Measurements from ENCODE around the gene GPR37L1.

GPR37L1 gene

DNA sequence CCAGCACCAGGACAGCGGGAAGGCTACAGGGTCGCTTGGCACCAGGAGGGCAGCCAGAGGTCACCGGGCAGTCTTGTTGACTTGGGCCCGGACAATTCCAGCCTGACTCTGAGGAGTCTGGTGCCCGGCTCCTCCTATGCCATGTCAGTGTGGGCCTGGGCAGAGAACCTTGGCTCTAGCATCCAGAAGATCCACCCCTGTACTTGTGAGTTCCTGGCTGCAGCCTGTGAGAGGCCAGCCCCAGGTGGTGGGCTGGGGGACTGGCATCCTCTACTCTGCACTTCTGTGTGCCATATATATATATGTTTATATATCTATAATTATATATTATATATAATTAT is 49.3 kb downstream of the GPR37L1 start:
- ChIA-PET POLR2A (no interaction called here), CTCF (no interaction called here)
- TF ChIP-seq ZNF747 (tag by site-specific recombination; IDR thresholded peaks at IDR 0.05) (no peak), ZNF707 (tag by site-specific recombination; IDR thresholded peaks at IDR 0.05) (no peak), SP7 (tag by site-specific recombination; IDR thresholded peaks at IDR 0.05) (no peak), MZF1 (tag by site-specific recombination; IDR thresholded peaks at IDR 0.05; ENCODE audit: borderline replicate concordance) (no peak), ZNF585B (tag by site-specific recombination; IDR thresholded peaks at IDR 0.05) (no peak), ZNF473 (tag by site-specific recombination; IDR thresholded peaks at IDR 0.05) (no peak), KLF10 (tag by site-specific recombination; IDR thresholded peaks at IDR 0.05) (no peak)
- TF ChIP-seq, protein P1, sequence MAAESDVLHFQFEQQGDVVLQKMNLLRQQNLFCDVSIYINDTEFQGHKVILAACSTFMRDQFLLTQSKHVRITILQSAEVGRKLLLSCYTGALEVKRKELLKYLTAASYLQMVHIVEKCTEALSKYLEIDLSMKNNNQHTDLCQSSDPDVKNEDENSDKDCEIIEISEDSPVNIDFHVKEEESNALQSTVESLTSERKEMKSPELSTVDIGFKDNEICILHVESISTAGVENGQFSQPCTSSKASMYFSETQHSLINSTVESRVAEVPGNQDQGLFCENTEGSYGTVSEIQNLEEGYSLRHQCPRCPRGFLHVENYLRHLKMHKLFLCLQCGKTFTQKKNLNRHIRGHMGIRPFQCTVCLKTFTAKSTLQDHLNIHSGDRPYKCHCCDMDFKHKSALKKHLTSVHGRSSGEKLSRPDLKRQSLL (tag by site-specific recombination; IDR thresholded peaks at IDR 0.05): peak; percentile 55; the same call in 1 of the 2 replicates
- no peak overlapping the region for H3K4me3 ChIP-seq (ENCODE audit: low read depth, low read length)
- H3K4me1 ChIP-seq (ENCODE audit: control insufficient read depth, insufficient read depth, low read length): no peaks in the 10 kb centered on the region
- H3K27ac ChIP-seq (ENCODE audit: extremely low read depth, low read depth, low read length): no peak overlapping the region
- H3K36me3 ChIP-seq (ENCODE audit: control insufficient read depth in 2 of 2, insufficient read depth in 1 of 2, low read length in 2 of 2): no peaks in the 10 kb centered on the region
- no peaks in the 10 kb centered on the region for H3K9me3 ChIP-seq (ENCODE audit: control insufficient read depth, insufficient read depth, low read depth, low read length)

DNA sequence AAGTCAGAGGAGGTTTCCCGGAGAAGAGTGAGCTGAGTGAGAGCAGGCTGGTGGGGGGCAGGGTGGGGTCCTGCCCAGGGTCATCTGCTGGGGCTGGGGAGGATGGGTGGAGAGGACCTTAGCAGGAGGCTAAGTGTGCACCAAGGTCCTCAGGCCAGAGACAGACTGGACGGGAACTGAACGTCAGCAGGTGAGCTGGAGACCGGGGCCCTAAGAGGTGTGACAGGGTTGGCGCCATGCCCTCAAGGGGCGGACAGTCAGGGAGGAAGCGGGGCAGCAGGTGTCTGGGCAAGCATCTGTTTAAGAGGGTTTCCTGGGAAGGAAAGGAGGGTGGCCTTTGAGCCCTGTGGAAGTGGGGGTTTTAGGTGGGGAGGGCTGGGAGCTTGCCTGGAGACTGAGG is 51.3 kb downstream of the GPR37L1 start:
- CTCF ChIA-PET: interaction anchor here (0.7 to 2.0 kb wide), 3 partner anchors 9 to 15 kb away, joined by 3 to 6 read pairs (median 3); no protein-coding TSS in a partner anchor
- H3K36me3 ChIP-seq (ENCODE audit: control insufficient read depth in 2 of 2, insufficient read depth in 1 of 2, low read length in 2 of 2): no peaks in the 10 kb centered on the region
- no peaks in the 10 kb centered on the region for H3K9me3 ChIP-seq (ENCODE audit: control insufficient read depth, insufficient read depth, low read depth, low read length)
- H3K27ac ChIP-seq (ENCODE audit: extremely low read depth, low read depth, low read length): no peak overlapping the region
- POLR2A ChIA-PET: no interaction called here
- H3K4me3 ChIP-seq (ENCODE audit: low read depth, low read length): no peak overlapping the region
- no peaks in the 10 kb centered on the region for H3K4me1 ChIP-seq (ENCODE audit: control insufficient read depth, insufficient read depth, low read length)
- TF ChIP-seq ZNF48 (tag by site-specific recombination; IDR thresholded peaks at IDR 0.05): no peak
- no peak for TF ChIP-seq ZEB2 (tag by site-specific recombination; IDR thresholded peaks at IDR 0.05)
- TF ChIP-seq ZNF416 (tag by site-specific recombination; IDR thresholded peaks at IDR 0.05): no peak
- TF ChIP-seq, protein P2, sequence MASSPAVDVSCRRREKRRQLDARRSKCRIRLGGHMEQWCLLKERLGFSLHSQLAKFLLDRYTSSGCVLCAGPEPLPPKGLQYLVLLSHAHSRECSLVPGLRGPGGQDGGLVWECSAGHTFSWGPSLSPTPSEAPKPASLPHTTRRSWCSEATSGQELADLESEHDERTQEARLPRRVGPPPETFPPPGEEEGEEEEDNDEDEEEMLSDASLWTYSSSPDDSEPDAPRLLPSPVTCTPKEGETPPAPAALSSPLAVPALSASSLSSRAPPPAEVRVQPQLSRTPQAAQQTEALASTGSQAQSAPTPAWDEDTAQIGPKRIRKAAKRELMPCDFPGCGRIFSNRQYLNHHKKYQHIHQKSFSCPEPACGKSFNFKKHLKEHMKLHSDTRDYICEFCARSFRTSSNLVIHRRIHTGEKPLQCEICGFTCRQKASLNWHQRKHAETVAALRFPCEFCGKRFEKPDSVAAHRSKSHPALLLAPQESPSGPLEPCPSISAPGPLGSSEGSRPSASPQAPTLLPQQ (tag by site-specific recombination; IDR thresholded peaks at IDR 0.05): no peak
- no peak for TF ChIP-seq ZBTB21 (tag by site-specific recombination; IDR thresholded peaks at IDR 0.05)
- no peak for TF ChIP-seq MZF1 (tag by site-specific recombination; IDR thresholded peaks at IDR 0.05; ENCODE audit: borderline replicate concordance)
- no peak for TF ChIP-seq ZNF555 (tag by site-specific recombination; conservative IDR thresholded peaks at IDR 0.05)
- TF ChIP-seq ZNF837 (tag by site-specific recombination; IDR thresholded peaks at IDR 0.05): no peak
- no peak for TF ChIP-seq ZNF426 (tag by site-specific recombination; IDR thresholded peaks at IDR 0.05)
- no peak for TF ChIP-seq ZNF776 (tag by site-specific recombination; IDR thresholded peaks at IDR 0.05; ENCODE audit: borderline replicate concordance)
- no peak for TF ChIP-seq ZNF658 (tag by site-specific recombination; IDR thresholded peaks at IDR 0.05)
- TF ChIP-seq ZNF133 (tag by site-specific recombination; IDR thresholded peaks at IDR 0.05): no peak
- no peak for TF ChIP-seq ZNF792 (tag by site-specific recombination; IDR thresholded peaks at IDR 0.05)
- TF ChIP-seq, protein P3, sequence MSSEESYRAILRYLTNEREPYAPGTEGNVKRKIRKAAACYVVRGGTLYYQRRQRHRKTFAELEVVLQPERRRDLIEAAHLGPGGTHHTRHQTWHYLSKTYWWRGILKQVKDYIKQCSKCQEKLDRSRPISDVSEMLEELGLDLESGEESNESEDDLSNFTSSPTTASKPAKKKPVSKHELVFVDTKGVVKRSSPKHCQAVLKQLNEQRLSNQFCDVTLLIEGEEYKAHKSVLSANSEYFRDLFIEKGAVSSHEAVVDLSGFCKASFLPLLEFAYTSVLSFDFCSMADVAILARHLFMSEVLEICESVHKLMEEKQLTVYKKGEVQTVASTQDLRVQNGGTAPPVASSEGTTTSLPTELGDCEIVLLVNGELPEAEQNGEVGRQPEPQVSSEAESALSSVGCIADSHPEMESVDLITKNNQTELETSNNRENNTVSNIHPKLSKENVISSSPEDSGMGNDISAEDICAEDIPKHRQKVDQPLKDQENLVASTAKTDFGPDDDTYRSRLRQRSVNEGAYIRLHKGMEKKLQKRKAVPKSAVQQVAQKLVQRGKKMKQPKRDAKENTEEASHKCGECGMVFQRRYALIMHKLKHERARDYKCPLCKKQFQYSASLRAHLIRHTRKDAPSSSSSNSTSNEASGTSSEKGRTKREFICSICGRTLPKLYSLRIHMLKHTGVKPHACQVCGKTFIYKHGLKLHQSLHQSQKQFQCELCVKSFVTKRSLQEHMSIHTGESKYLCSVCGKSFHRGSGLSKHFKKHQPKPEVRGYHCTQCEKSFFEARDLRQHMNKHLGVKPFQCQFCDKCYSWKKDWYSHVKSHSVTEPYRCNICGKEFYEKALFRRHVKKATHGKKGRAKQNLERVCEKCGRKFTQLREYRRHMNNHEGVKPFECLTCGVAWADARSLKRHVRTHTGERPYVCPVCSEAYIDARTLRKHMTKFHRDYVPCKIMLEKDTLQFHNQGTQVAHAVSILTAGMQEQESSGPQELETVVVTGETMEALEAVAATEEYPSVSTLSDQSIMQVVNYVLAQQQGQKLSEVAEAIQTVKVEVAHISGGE (tag by site-specific recombination; conservative IDR thresholded peaks at IDR 0.05; ENCODE audit: low read depth): no peak
- no peak for TF ChIP-seq ZFP41 (tag by site-specific recombination; IDR thresholded peaks at IDR 0.05; ENCODE audit: borderline replicate concordance)
- no peak for TF ChIP-seq FEZF1 (tag by site-specific recombination; IDR thresholded peaks at IDR 0.05)
- TF ChIP-seq, protein P4, sequence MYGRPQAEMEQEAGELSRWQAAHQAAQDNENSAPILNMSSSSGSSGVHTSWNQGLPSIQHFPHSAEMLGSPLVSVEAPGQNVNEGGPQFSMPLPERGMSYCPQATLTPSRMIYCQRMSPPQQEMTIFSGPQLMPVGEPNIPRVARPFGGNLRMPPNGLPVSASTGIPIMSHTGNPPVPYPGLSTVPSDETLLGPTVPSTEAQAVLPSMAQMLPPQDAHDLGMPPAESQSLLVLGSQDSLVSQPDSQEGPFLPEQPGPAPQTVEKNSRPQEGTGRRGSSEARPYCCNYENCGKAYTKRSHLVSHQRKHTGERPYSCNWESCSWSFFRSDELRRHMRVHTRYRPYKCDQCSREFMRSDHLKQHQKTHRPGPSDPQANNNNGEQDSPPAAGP (tag by site-specific recombination; IDR thresholded peaks at IDR 0.05): no peak
